Stimulated activated CD8-positive, alpha-beta memory T cell treated with anti-CD3 and anti-CD28 coated beads, Interleukin-15, amount 100 ng/mL, for 24 hours (primary cell): ENCODE results near the gene WDR62.
"Not testable (repeated sequence)": the region's sequence is repeated elsewhere in the genome, so short reads cannot be mapped to it uniquely, and the experiment has no call there.

Source experiments
- DNase-seq: peaks from one replicate; pipeline ENCODE4 v3.0.0-alpha.2; 2020; ENCODE audit warnings: low read depth

Gene WDR62

GRCh38 chr19:36110487-36111199 is 55.9 kb downstream of the WDR62 start, which contains the start of gene OVOL3:
Gene OVOL3 (plus strand): TSS chr19:36111143. CDS start chr19:36111203, 60 bp downstream.
- no peak for DNase-seq

- DNase-seq = no peak
Observed at GRCh38 chr19:36111200-36111539, 56.5 kb downstream of the WDR62 start.

- no peak for DNase-seq
Observed at GRCh38 chr19:36112678-36113077, 58.0 kb downstream of the WDR62 start.

- no peak for DNase-seq
Observed at GRCh38 chr19:36113425-36113824, 58.7 kb downstream of the WDR62 start.

- no peak for DNase-seq
Observed at GRCh38 chr19:36113894-36114720, 59.4 kb downstream of the WDR62 start.

- DNase-seq = peak; percentile 92
Observed at GRCh38 chr19:36114721-36115452, 60.2 kb downstream of the WDR62 start, which contains the start of gene POLR2I. Gene POLR2I (minus strand): TSS chr19:36114875. CDS start chr19:36114856, 19 bp downstream.

- peak; percentile 84 for DNase-seq
Observed at GRCh38 chr19:36115453-36116343, 61.0 kb downstream of the WDR62 start, which contains the start of gene TBCB. Gene TBCB (plus strand): TSS chr19:36115468. CDS start chr19:36115561, 93 bp downstream.

GRCh38 chr19:36116344-36116637 is 61.6 kb downstream of the WDR62 start:
- no peak for DNase-seq

GRCh38 chr19:36120092-36120983 is 65.6 kb downstream of the WDR62 start:
- no peak for DNase-seq

GRCh38 chr19:36120984-36121358 is 66.3 kb downstream of the WDR62 start:
- no peak for DNase-seq

- DNase-seq = no peak
Observed at GRCh38 chr19:36121486-36122124, 66.9 kb downstream of the WDR62 start.

GRCh38 chr19:36125557-36125956 is 70.9 kb downstream of the WDR62 start:
- no peak for DNase-seq

- no peak for DNase-seq
Observed at GRCh38 chr19:36128392-36128736, 73.7 kb downstream of the WDR62 start.

GRCh38 chr19:36131221-36131620 is 76.5 kb downstream of the WDR62 start:
- not testable (repeated sequence) for DNase-seq

GRCh38 chr19:36134867-36135266 is 80.2 kb downstream of the WDR62 start:
- DNase-seq = not testable (repeated sequence)

- no peak for DNase-seq
Observed at GRCh38 chr19:36136964-36137686, 82.4 kb downstream of the WDR62 start.

- no peak for DNase-seq
Observed at GRCh38 chr19:36139120-36139472, 84.4 kb downstream of the WDR62 start.

GRCh38 chr19:36139473-36140303 is 85.0 kb downstream of the WDR62 start, which contains the start of gene CAPNS1:
Gene CAPNS1 (plus strand): TSS chr19:36140066. CDS start chr19:36141012, 946 bp downstream.
- peak; percentile 88 for DNase-seq
